UCSD-AML1 (cell line): ENCODE results near the gene NEIL3.
"Not testable (repeated sequence)": the region's sequence is repeated elsewhere in the genome, so short reads cannot be mapped to it uniquely, and the experiment has no call there.

Experiments
- DNase-seq: peaks from one replicate; lab custom pipeline; 2025; ENCODE audit not compliant: unreplicated experiment; lab: John Stamatoyannopoulos, UW

The NEIL3 gene

GRCh38 chr4:177301126-177301639 is 8.5 kb upstream of the NEIL3 start:
- no peak for DNase-seq

GRCh38 chr4:177302371-177303100 is 7.1 kb upstream of the NEIL3 start:
- DNase-seq, result no peak

GRCh38 chr4:177304094-177304493 is 5.6 kb upstream of the NEIL3 start:
- no peak for DNase-seq

GRCh38 chr4:177304864-177305263 is 4.8 kb upstream of the NEIL3 start:
- not testable (repeated sequence) for DNase-seq

GRCh38 chr4:177308125-177308524 is 1.5 kb upstream of the NEIL3 start:
- no peak for DNase-seq

GRCh38 chr4:177308847-177309521 is 690 bp upstream of the NEIL3 start:
- no peak for DNase-seq

GRCh38 chr4:177311589-177311988 is 1.9 kb downstream of the NEIL3 start:
- DNase-seq, result no peak

- no peak for DNase-seq
Measured at GRCh38 chr4:177313263-177313662, 3.6 kb downstream of the NEIL3 start.

- DNase-seq, result no peak
Measured at GRCh38 chr4:177315767-177316464, 6.2 kb downstream of the NEIL3 start.

GRCh38 chr4:177320721-177321120 is 11.0 kb downstream of the NEIL3 start:
- no peak for DNase-seq

GRCh38 chr4:177321647-177322046 is 12.0 kb downstream of the NEIL3 start:
- DNase-seq, result no peak

GRCh38 chr4:177322266-177322665 is 12.6 kb downstream of the NEIL3 start:
- DNase-seq, result no peak

- DNase-seq, result no peak
Measured at GRCh38 chr4:177322881-177323280, 13.2 kb downstream of the NEIL3 start.

GRCh38 chr4:177323416-177323815 is 13.7 kb downstream of the NEIL3 start:
- no peak for DNase-seq

GRCh38 chr4:177332119-177332518 is 22.4 kb downstream of the NEIL3 start:
- no peak for DNase-seq

- DNase-seq, result no peak
Measured at GRCh38 chr4:177339477-177340374, 30.1 kb downstream of the NEIL3 start.

GRCh38 chr4:177348348-177348747 is 38.7 kb downstream of the NEIL3 start:
- no peak for DNase-seq

- no peak for DNase-seq
Measured at GRCh38 chr4:177349191-177349590, 39.5 kb downstream of the NEIL3 start.

GRCh38 chr4:177351622-177352244 is 42.1 kb downstream of the NEIL3 start:
- no peak for DNase-seq

- no peak for DNase-seq
Measured at GRCh38 chr4:177356206-177356605, 46.5 kb downstream of the NEIL3 start.
